HepG2 (cell line): ENCODE results near the gene NECTIN2. TPM values are rescaled to one million over a fixed set of nuclear protein-coding genes. Genes with fewer than 3 reads are reported as not detected.

Experiments used
- CBX1 ChIP-seq: IDR thresholded peaks from one replicate; pipeline ENCODE4 v1.6.1; 2016; ENCODE audit warnings: antibody characterized with exemption, low read depth
- CBX2 ChIP-seq, 2 experiments: fragments of 200-600 bp in 1 of 2; sonication (generic); formaldehyde crosslinking in 1 of 2; IDR thresholded peaks; 2 replicates each; pipeline versions ENCODE4 v1.7.0 to v1.8.1; 2018 to 2022; ENCODE audit warnings: low read depth in 2 of 2, low read length in 1 of 2, mild to moderate bottlenecking in 1 of 2, missing genetic modification reagents in 1 of 2
- EP300 ChIP-seq, 3 experiments: sonication (generic) in 1 of 3; formaldehyde crosslinking in 1 of 3; IDR thresholded peaks; 2 replicates each; pipeline versions ENCODE4 v1.5.1 to v1.6.1; 2011 to 2020; ENCODE audit warnings: low read depth in 2 of 3, low read length in 2 of 3, borderline replicate concordance in 1 of 3, improper control_type of control experiment in 1 of 3, mild to moderate bottlenecking in 1 of 3, missing genetic modification reagents in 1 of 3, moderate library complexity in 1 of 3
- KMT2A ChIP-seq: sonication (generic); formaldehyde crosslinking; IDR thresholded peaks from 2 replicates; pipeline ENCODE4 v1.4.0; 2020; ENCODE audit warnings: missing genetic modification reagents
- MBNL3 ChIP-seq: fragments of 250-450 bp; sonication (Bioruptor Pico); conservative IDR thresholded peaks from 2 replicates; pipeline ENCODE4 v1.8.0; 2022; ENCODE audit warnings: mild to moderate bottlenecking, inconsistent platforms
- MED13 ChIP-seq: sonication (generic); formaldehyde crosslinking; IDR thresholded peaks from 2 replicates; pipeline ENCODE4 v1.5.0; 2020; ENCODE audit warnings: missing genetic modification reagents
- SP5 ChIP-seq: IDR thresholded peaks from 2 replicates; pipeline ENCODE4 v1.6.1; 2016; ENCODE audit warnings: low read depth, borderline replicate concordance
- ZBTB7B ChIP-seq: sonication (generic); formaldehyde crosslinking; IDR thresholded peaks from 2 replicates; pipeline ENCODE4 v1.4.0; 2020; ENCODE audit warnings: missing genetic modification reagents
- ZFP62 ChIP-seq: sonication (generic); formaldehyde crosslinking; IDR thresholded peaks from 2 replicates; pipeline ENCODE4 v1.4.0; 2020; ENCODE audit warnings: missing genetic modification reagents
- ZNF672 ChIP-seq: sonication (generic); formaldehyde crosslinking; IDR thresholded peaks from 2 replicates; pipeline ENCODE4 v1.8.1; 2022; ENCODE audit warnings: missing genetic modification reagents
- ZNF687 ChIP-seq: sonication (generic); formaldehyde crosslinking; IDR thresholded peaks from 2 replicates; pipeline ENCODE4 v1.5.1; 2020; ENCODE audit warnings: mild to moderate bottlenecking, missing genetic modification reagents, moderate library complexity
- ZNF782 ChIP-seq: sonication (generic); formaldehyde crosslinking; IDR thresholded peaks from 2 replicates; pipeline ENCODE4 v1.4.0; 2020; ENCODE audit warnings: missing genetic modification reagents, mild to moderate bottlenecking, borderline replicate concordance
- ZNF788 ChIP-seq: sonication (generic); formaldehyde crosslinking; IDR thresholded peaks from 2 replicates; pipeline ENCODE4 v1.5.0; 2020; ENCODE audit warnings: mild to moderate bottlenecking, missing genetic modification reagents, borderline replicate concordance
- polyA plus RNA-seq, 8 experiments: library from polyadenylated mRNA; depleted of rRNA in 3 of 8; stranded (reverse) in 7 of 8; unstranded in 1 of 8; fragments of >200 nt; fragmentation: Illumina TruSeq in 4 of 8; extraction: Trizol in 4 of 8; gene quantifications; 2 replicates each; pipeline versions ENCODE4 v1.2.1 to v1.2.3, GENCODE V29; 2011 to 2016; ENCODE audit warnings: low read depth in 4 of 8, missing spikeins in 1 of 8, mixed read lengths in 1 of 8; ENCODE audit not compliant: insufficient read depth in 1 of 8
- total RNA-seq, 5 experiments: library from RNA; depleted of rRNA; stranded (reverse); fragments of >200 nt; fragmentation: Illumina TruSeq; extraction: Trizol; gene quantifications; 2 replicates each; pipeline ENCODE4 v1.2.3, GENCODE V29; 2016; ENCODE audit warnings: low read depth in 1 of 5
- TF ChIP-seq, protein P1 (sequence below): sonication (generic); formaldehyde crosslinking; IDR thresholded peaks from one replicate; pipeline ENCODE4 v1.5.1; 2020; ENCODE audit warnings: mild to moderate bottlenecking, missing genetic modification reagents; ENCODE audit errors: not compliant biosample characterization

The NECTIN2 gene
- total and polyA plus RNA-seq, 2 of the 13 experiments (the other 11 are each of a cell fraction or from before 2014, with no cell fraction given), result 75.4 to 114 TPM

GRCh38 chr19:44847144-44848035 is 1.3 kb downstream of the NECTIN2 start (continued):
- peak; percentile 41 for TF ChIP-seq ZNF687 (CRISPR knock-in tag)
- no peak for TF ChIP-seq ZFP62 (CRISPR knock-in tag)
- 0 out of 2 replicates have a peak, but pooled peaks have one; percentile 26 for TF ChIP-seq KMT2A (CRISPR knock-in tag)
- TF ChIP-seq MED13 (CRISPR knock-in tag), result no peak
- TF ChIP-seq CBX2 (IDR thresholded peaks at IDR 0.05; ENCODE audit: low read depth, low read length), result no peak
- no peak for TF ChIP-seq CBX2 (CRISPR knock-in tag; IDR thresholded peaks at IDR 0.05; ENCODE audit: low read depth)
- 0 out of 2 replicates have a peak, but pooled peaks have one; percentile 15 for TF ChIP-seq ZBTB7B (CRISPR knock-in tag)
- TF ChIP-seq CBX1, result no peak
- no peak for TF ChIP-seq ZNF672 (CRISPR knock-in tag)
- no peak for TF ChIP-seq ZNF782 (CRISPR knock-in tag)
- TF ChIP-seq SP5, result peak; percentile 39; the same call in 1 of the 2 replicates
- TF ChIP-seq MBNL3 (CRISPR knock-in tag), result no peak
- no peak for TF ChIP-seq EP300 (IDR thresholded peaks at IDR 0.05; ENCODE audit: low read depth in 2 of 2, low read length in 2 of 2)
- no peak for TF ChIP-seq EP300 (CRISPR knock-in tag; IDR thresholded peaks at IDR 0.05; ENCODE audit: borderline replicate concordance)
- no peak for TF ChIP-seq ZNF788 (CRISPR knock-in tag)
- TF ChIP-seq, protein P1, sequence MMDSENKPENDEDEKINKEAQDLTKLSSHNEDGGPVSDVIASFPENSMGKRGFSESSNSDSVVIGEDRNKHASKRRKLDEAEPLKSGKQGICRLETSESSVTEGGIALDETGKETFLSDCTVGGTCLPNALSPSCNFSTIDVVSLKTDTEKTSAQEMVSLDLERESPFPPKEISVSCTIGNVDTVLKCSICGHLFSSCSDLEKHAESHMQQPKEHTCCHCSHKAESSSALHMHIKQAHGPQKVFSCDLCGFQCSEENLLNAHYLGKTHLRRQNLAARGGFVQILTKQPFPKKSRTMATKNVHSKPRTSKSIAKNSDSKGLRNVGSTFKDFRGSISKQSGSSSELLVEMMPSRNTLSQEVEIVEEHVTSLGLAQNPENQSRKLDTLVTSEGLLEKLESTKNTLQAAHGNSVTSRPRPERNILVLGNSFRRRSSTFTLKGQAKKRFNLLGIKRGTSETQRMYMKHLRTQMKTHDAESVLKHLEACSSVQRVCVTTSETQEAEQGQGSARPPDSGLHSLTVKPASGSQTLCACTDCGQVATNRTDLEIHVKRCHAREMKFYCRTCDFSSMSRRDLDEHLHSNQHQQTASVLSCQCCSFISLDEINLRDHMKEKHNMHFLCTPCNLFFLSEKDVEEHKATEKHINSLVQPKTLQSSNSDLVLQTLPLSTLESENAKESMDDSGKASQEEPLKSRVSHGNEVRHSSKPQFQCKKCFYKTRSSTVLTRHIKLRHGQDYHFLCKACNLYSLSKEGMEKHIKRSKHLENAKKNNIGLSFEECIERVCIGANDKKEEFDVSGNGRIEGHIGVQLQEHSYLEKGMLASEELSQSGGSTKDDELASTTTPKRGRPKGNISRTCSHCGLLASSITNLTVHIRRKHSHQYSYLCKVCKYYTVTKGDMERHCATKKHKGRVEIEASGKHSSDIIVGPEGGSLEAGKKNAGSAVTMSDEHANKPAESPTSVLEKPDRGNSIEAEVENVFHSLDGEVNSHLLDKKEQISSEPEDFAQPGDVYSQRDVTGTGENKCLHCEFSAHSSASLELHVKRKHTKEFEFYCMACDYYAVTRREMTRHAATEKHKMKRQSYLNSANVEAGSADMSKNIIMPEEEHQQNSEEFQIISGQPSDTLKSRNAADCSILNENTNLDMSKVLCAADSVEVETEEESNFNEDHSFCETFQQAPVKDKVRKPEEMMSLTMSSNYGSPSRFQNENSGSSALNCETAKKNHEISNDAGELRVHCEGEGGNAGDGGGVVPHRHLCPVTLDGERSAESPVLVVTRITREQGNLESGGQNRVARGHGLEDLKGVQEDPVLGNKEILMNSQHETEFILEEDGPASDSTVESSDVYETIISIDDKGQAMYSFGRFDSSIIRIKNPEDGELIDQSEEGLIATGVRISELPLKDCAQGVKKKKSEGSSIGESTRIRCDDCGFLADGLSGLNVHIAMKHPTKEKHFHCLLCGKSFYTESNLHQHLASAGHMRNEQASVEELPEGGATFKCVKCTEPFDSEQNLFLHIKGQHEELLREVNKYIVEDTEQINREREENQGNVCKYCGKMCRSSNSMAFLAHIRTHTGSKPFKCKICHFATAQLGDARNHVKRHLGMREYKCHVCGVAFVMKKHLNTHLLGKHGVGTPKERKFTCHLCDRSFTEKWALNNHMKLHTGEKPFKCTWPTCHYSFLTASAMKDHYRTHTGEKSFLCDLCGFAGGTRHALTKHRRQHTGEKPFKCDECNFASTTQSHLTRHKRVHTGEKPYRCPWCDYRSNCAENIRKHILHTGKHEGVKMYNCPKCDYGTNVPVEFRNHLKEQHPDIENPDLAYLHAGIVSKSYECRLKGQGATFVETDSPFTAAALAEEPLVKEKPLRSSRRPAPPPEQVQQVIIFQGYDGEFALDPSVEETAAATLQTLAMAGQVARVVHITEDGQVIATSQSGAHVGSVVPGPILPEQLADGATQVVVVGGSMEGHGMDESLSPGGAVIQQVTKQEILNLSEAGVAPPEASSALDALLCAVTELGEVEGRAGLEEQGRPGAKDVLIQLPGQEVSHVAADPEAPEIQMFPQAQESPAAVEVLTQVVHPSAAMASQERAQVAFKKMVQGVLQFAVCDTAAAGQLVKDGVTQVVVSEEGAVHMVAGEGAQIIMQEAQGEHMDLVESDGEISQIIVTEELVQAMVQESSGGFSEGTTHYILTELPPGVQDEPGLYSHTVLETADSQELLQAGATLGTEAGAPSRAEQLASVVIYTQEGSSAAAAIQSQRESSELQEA (CRISPR knock-in tag), result peak; percentile 14
